HG02588 (cell line): ENCODE data around the gene NBEAL2.
A peak's percentile ranks its signal among the peaks of the same experiment; 100 is the strongest.
"Not testable (repeated sequence)": the region's sequence is repeated elsewhere in the genome, so short reads cannot be mapped to it uniquely, and the experiment has no call there.

Experiments used
- ATAC-seq: cut with Tn5 transposase; IDR thresholded peaks from one replicate; pipeline ENCODE4 v1.9.1; 2021; ENCODE audit warnings: mild to moderate bottlenecking, moderate library complexity; ENCODE audit not compliant: unreplicated experiment

Gene NBEAL2

GRCh38 chr3:47009225-47010110 lies 30.0 kb downstream of the NBEAL2 start:
- ATAC-seq, result peak; percentile 63

GRCh38 chr3:47010111-47010712 lies 30.7 kb downstream of the NBEAL2 start:
- no peak for ATAC-seq

GRCh38 chr3:47010910-47011309 lies 31.4 kb downstream of the NBEAL2 start:
- ATAC-seq, result no peak

- no peak for ATAC-seq
These were observed 31.9 kb downstream of the NBEAL2 start for GRCh38 chr3:47011371-47011770.

GRCh38 chr3:47012342-47013230 lies 33.1 kb downstream of the NBEAL2 start:
- no peak for ATAC-seq

GRCh38 chr3:47013231-47013630 lies 33.8 kb downstream of the NBEAL2 start:
- ATAC-seq, result no peak

GRCh38 chr3:47014036-47014435 lies 34.6 kb downstream of the NBEAL2 start:
- no peak for ATAC-seq

GRCh38 chr3:47015151-47015550 lies 35.7 kb downstream of the NBEAL2 start:
- ATAC-seq, result no peak

GRCh38 chr3:47016086-47016933 lies 36.8 kb downstream of the NBEAL2 start:
- no peak for ATAC-seq

- no peak for ATAC-seq
These were observed 37.5 kb downstream of the NBEAL2 start for GRCh38 chr3:47016934-47017435.

- no peak for ATAC-seq
These were observed 38.2 kb downstream of the NBEAL2 start for GRCh38 chr3:47017504-47018268.

GRCh38 chr3:47018269-47018611 lies 38.8 kb downstream of the NBEAL2 start:
- no peak for ATAC-seq

- ATAC-seq, result peak; percentile 44
These were observed 39.7 kb downstream of the NBEAL2 start for GRCh38 chr3:47019201-47019600.

- ATAC-seq, result no peak
These were observed 40.8 kb downstream of the NBEAL2 start for GRCh38 chr3:47020311-47020710.

GRCh38 chr3:47022641-47023071 lies 43.2 kb downstream of the NBEAL2 start:
- no peak for ATAC-seq

GRCh38 chr3:47024932-47025331 lies 45.5 kb downstream of the NBEAL2 start:
- ATAC-seq, result no peak

- ATAC-seq, result not testable (repeated sequence)
These were observed 47.0 kb downstream of the NBEAL2 start for GRCh38 chr3:47026432-47026831.

GRCh38 chr3:47028146-47028545 lies 48.7 kb downstream of the NBEAL2 start:
- no peak for ATAC-seq

- no peak for ATAC-seq
These were observed 49.2 kb downstream of the NBEAL2 start for GRCh38 chr3:47028667-47029066.

- not testable (repeated sequence) for ATAC-seq
These were observed 51.6 kb downstream of the NBEAL2 start for GRCh38 chr3:47031041-47031440.
